ENCODE results near the gene GJA9.

DNA sequence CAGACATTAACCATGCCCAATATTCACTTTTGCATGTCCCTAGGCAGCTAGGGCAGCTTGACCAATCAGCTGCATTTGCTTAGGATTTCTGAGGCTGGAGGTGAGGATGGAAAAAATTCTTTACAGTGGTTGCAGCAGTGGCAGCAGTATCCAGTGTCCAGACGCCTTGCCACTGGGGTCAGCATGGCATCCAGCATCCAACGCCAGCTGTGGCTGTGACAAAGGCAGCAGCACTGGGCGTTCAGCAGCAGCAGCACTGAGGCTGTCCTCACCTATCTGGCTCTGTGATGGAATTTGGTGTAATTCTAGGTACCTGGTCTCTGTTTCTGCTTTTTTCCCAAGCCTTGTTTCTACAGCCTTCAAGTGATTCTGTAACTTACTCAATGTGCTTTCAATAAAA lies 44.7 kb upstream of the GJA9 start:
- TF ChIP-seq POLR2AphosphoS5 (IDR thresholded peaks at IDR 0.05; ENCODE audit: low read depth): no peak
- TF ChIP-seq, protein P1, sequence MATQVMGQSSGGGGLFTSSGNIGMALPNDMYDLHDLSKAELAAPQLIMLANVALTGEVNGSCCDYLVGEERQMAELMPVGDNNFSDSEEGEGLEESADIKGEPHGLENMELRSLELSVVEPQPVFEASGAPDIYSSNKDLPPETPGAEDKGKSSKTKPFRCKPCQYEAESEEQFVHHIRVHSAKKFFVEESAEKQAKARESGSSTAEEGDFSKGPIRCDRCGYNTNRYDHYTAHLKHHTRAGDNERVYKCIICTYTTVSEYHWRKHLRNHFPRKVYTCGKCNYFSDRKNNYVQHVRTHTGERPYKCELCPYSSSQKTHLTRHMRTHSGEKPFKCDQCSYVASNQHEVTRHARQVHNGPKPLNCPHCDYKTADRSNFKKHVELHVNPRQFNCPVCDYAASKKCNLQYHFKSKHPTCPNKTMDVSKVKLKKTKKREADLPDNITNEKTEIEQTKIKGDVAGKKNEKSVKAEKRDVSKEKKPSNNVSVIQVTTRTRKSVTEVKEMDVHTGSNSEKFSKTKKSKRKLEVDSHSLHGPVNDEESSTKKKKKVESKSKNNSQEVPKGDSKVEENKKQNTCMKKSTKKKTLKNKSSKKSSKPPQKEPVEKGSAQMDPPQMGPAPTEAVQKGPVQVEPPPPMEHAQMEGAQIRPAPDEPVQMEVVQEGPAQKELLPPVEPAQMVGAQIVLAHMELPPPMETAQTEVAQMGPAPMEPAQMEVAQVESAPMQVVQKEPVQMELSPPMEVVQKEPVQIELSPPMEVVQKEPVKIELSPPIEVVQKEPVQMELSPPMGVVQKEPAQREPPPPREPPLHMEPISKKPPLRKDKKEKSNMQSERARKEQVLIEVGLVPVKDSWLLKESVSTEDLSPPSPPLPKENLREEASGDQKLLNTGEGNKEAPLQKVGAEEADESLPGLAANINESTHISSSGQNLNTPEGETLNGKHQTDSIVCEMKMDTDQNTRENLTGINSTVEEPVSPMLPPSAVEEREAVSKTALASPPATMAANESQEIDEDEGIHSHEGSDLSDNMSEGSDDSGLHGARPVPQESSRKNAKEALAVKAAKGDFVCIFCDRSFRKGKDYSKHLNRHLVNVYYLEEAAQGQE (IDR thresholded peaks at IDR 0.05; ENCODE audit: insufficient replicate concordance, low read depth): no peak

Data from HL-60 (cell line).